IPS-15b (cell line): Measurements from ENCODE around the gene PRR9.

Experiments
- H3K27me3 ChIP-seq: one replicate; pipeline ENCODE4 v1.6.1; 2013; ENCODE audit warnings: low read length; ENCODE audit not compliant: control insufficient read depth, insufficient read depth
- H3K36me3 ChIP-seq: one replicate; pipeline ENCODE4 v1.6.1; 2013; ENCODE audit warnings: low read length; ENCODE audit not compliant: control insufficient read depth, insufficient read depth
- H3K4me1 ChIP-seq: one replicate; pipeline ENCODE4 v1.6.1; 2013; ENCODE audit warnings: mild to moderate bottlenecking, low read length; ENCODE audit not compliant: control insufficient read depth, insufficient read depth
- H3K4me3 ChIP-seq: one replicate; pipeline ENCODE4 v1.5.1; 2013; ENCODE audit warnings: low read depth, low read length
- H3K9ac ChIP-seq: one replicate; pipeline ENCODE4 v1.6.1; 2013; ENCODE audit warnings: low read depth, mild to moderate bottlenecking, low read length
- H3K9me3 ChIP-seq: one replicate; pipeline ENCODE4 v1.6.1; 2013; ENCODE audit warnings: mild to moderate bottlenecking, low read length; ENCODE audit not compliant: control insufficient read depth, insufficient read depth

Gene PRR9

GRCh38 chr1:153231785-153232184 is 14.4 kb downstream of the PRR9 start:
- Histone ChIP-seq H3K4me1 (no peaks in the 10 kb centered on the region), H3K4me3 (no peak overlapping the region)

GRCh38 chr1:153232553-153232952 is 15.2 kb downstream of the PRR9 start:
- Histone ChIP-seq H3K9me3 (no peaks in the 10 kb centered on the region), H3K36me3 (no peaks in the 10 kb centered on the region), H3K27me3 (no peaks in the 10 kb centered on the region), H3K9ac (no peak overlapping the region), H3K4me1 (no peaks in the 10 kb centered on the region), H3K4me3 (no peak overlapping the region)

More at GRCh38 chr1:153231785-153232184, 14.4 kb downstream of the PRR9 start:
- H3K27me3 ChIP-seq: no peaks in the 10 kb centered on the region
- no peaks in the 10 kb centered on the region for H3K9me3 ChIP-seq
- H3K9ac ChIP-seq: no peak overlapping the region
- no peaks in the 10 kb centered on the region for H3K36me3 ChIP-seq

GRCh38 chr1:153233448-153233847 is 16.1 kb downstream of the PRR9 start:
- H3K36me3 ChIP-seq: no peaks in the 10 kb centered on the region
- H3K9ac ChIP-seq: no peak overlapping the region
- H3K4me1 ChIP-seq: no peaks in the 10 kb centered on the region
- H3K4me3 ChIP-seq: no peak overlapping the region
- H3K9me3 ChIP-seq: no peaks in the 10 kb centered on the region
- H3K27me3 ChIP-seq: no peaks in the 10 kb centered on the region

GRCh38 chr1:153238527-153238926 is 21.1 kb downstream of the PRR9 start:
- Histone ChIP-seq H3K4me3 (no peak overlapping the region), H3K27me3 (no peaks in the 10 kb centered on the region), H3K36me3 (no peaks in the 10 kb centered on the region), H3K9me3 (no peaks in the 10 kb centered on the region), H3K9ac (no peak overlapping the region), H3K4me1 (no peaks in the 10 kb centered on the region)

- Histone ChIP-seq H3K36me3 (no peaks in the 10 kb centered on the region), H3K4me1 (no peaks in the 10 kb centered on the region), H3K27me3 (no peaks in the 10 kb centered on the region), H3K9ac (no peak overlapping the region), H3K4me3 (no peak overlapping the region), H3K9me3 (no peaks in the 10 kb centered on the region)
Observed at GRCh38 chr1:153242160-153242559, 24.8 kb downstream of the PRR9 start.

GRCh38 chr1:153245466-153245865 is 28.1 kb downstream of the PRR9 start:
- Histone ChIP-seq H3K9me3 (no peaks in the 10 kb centered on the region), H3K36me3 (no peaks in the 10 kb centered on the region), H3K4me1 (no peaks in the 10 kb centered on the region), H3K27me3 (no peaks in the 10 kb centered on the region), H3K4me3 (no peak overlapping the region), H3K9ac (no peak overlapping the region)

- no peaks in the 10 kb centered on the region for H3K27me3 ChIP-seq
- no peak overlapping the region for H3K4me3 ChIP-seq
- H3K9ac ChIP-seq: no peak overlapping the region
- no peaks in the 10 kb centered on the region for H3K36me3 ChIP-seq
- H3K9me3 ChIP-seq: no peaks in the 10 kb centered on the region
- H3K4me1 ChIP-seq: no peaks in the 10 kb centered on the region
Observed at GRCh38 chr1:153246018-153246417, 28.6 kb downstream of the PRR9 start.

GRCh38 chr1:153246825-153247224 is 29.4 kb downstream of the PRR9 start:
- no peak overlapping the region for H3K9ac ChIP-seq
- H3K4me1 ChIP-seq: no peaks in the 10 kb centered on the region
- H3K9me3 ChIP-seq: no peaks in the 10 kb centered on the region
- no peaks in the 10 kb centered on the region for H3K27me3 ChIP-seq
- no peaks in the 10 kb centered on the region for H3K36me3 ChIP-seq
- H3K4me3 ChIP-seq: no peak overlapping the region

- Histone ChIP-seq H3K9me3 (no peaks in the 10 kb centered on the region), H3K9ac (no peak overlapping the region), H3K4me1 (no peaks in the 10 kb centered on the region), H3K36me3 (no peaks in the 10 kb centered on the region), H3K4me3 (no peak overlapping the region), H3K27me3 (no peaks in the 10 kb centered on the region)
Observed at GRCh38 chr1:153248176-153248879, 30.9 kb downstream of the PRR9 start.

GRCh38 chr1:153250166-153250565 is 32.8 kb downstream of the PRR9 start:
- Histone ChIP-seq H3K27me3 (no peaks in the 10 kb centered on the region), H3K4me3 (no peak overlapping the region), H3K4me1 (no peaks in the 10 kb centered on the region), H3K9ac (no peak overlapping the region), H3K36me3 (no peaks in the 10 kb centered on the region), H3K9me3 (no peaks in the 10 kb centered on the region)

GRCh38 chr1:153251087-153251486 is 33.7 kb downstream of the PRR9 start:
- H3K4me1 ChIP-seq: no peaks in the 10 kb centered on the region

GRCh38 chr1:153251562-153251961 is 34.2 kb downstream of the PRR9 start:
- H3K27me3 ChIP-seq: peaks cover 3% of the 10 kb centered on the region

More at GRCh38 chr1:153251087-153251486, 33.7 kb downstream of the PRR9 start:
- Histone ChIP-seq H3K36me3 (no peaks in the 10 kb centered on the region), H3K27me3 (peaks cover 3% of the 10 kb centered on the region), H3K9ac (no peak overlapping the region), H3K4me3 (no peak overlapping the region), H3K9me3 (no peaks in the 10 kb centered on the region)

More at GRCh38 chr1:153251562-153251961, 34.2 kb downstream of the PRR9 start:
- Histone ChIP-seq H3K4me1 (no peaks in the 10 kb centered on the region), H3K9ac (no peak overlapping the region), H3K36me3 (no peaks in the 10 kb centered on the region), H3K4me3 (no peak overlapping the region), H3K9me3 (no peaks in the 10 kb centered on the region)
